ENCODE data around the gene MYO7B. TPM values are rescaled to one million over a fixed set of nuclear protein-coding genes. Genes with fewer than 3 reads are reported as not detected.
A peak's percentile ranks its signal among the peaks of the same experiment; 100 is the strongest.

MYO7B gene
- total RNA-seq, 1 donor from 2014 or later: 5.2 TPM

DNA sequence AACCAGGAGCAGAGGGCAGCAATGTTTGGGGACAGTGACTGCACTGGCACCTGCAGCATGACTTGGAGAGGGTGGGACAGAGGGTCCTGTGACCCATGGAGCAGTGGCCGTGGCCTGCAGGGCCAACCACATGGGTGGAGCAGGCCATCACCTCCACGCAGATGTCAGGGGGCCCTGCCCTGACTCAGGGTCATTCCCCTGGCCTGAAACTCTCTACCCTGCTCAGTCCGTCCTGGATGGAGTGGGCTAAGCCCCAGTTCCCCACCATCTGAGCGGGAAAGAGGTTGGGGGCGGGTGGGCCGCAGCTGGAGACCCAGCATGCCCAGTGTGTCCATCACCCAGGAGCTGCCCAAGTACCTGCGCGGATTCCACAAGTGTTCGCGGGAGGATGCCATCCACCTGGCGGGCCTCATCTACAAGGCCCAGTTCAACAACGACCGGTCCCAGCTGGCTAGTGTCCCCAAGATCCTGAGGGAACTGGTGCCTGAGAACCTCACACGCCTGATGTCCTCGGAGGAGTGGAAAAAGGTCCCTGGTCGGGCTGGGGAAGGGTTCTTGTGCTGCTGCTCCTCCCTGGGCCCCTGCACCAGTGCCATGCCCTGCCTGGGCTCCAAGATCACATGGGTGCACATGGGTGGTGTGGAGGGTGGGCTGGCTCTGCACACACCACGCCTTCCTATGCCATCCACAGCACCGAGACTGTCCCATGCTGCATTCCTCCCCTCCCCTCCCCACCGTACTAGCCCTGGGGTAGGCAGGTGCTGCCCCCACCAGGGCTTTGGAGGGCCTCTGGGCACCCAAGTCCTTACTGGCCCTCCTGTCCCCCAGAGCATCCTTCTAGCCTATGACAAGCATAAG is 100.1 kb downstream of the MYO7B start:
- Histone ChIP-seq H3K36me3 (peaks cover 7% of the 10 kb centered on the region), H3K27ac (peak overlapping the region; percentile 31), H3K4me3 (no peak overlapping the region), H3K9me3 (no peaks in the 10 kb centered on the region), H3K27me3 (ENCODE audit: low read depth) (no peaks in the 10 kb centered on the region), H3K4me1 (peaks cover 69% of the 10 kb centered on the region)
- TF ChIP-seq, protein P1, sequence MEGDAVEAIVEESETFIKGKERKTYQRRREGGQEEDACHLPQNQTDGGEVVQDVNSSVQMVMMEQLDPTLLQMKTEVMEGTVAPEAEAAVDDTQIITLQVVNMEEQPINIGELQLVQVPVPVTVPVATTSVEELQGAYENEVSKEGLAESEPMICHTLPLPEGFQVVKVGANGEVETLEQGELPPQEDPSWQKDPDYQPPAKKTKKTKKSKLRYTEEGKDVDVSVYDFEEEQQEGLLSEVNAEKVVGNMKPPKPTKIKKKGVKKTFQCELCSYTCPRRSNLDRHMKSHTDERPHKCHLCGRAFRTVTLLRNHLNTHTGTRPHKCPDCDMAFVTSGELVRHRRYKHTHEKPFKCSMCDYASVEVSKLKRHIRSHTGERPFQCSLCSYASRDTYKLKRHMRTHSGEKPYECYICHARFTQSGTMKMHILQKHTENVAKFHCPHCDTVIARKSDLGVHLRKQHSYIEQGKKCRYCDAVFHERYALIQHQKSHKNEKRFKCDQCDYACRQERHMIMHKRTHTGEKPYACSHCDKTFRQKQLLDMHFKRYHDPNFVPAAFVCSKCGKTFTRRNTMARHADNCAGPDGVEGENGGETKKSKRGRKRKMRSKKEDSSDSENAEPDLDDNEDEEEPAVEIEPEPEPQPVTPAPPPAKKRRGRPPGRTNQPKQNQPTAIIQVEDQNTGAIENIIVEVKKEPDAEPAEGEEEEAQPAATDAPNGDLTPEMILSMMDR (IDR thresholded peaks at IDR 0.05): no peak
- intact Hi-C loops (cut with DNase I): no loop called here
- ATAC-seq (no peak), DNase-seq (no peak)

DNA sequence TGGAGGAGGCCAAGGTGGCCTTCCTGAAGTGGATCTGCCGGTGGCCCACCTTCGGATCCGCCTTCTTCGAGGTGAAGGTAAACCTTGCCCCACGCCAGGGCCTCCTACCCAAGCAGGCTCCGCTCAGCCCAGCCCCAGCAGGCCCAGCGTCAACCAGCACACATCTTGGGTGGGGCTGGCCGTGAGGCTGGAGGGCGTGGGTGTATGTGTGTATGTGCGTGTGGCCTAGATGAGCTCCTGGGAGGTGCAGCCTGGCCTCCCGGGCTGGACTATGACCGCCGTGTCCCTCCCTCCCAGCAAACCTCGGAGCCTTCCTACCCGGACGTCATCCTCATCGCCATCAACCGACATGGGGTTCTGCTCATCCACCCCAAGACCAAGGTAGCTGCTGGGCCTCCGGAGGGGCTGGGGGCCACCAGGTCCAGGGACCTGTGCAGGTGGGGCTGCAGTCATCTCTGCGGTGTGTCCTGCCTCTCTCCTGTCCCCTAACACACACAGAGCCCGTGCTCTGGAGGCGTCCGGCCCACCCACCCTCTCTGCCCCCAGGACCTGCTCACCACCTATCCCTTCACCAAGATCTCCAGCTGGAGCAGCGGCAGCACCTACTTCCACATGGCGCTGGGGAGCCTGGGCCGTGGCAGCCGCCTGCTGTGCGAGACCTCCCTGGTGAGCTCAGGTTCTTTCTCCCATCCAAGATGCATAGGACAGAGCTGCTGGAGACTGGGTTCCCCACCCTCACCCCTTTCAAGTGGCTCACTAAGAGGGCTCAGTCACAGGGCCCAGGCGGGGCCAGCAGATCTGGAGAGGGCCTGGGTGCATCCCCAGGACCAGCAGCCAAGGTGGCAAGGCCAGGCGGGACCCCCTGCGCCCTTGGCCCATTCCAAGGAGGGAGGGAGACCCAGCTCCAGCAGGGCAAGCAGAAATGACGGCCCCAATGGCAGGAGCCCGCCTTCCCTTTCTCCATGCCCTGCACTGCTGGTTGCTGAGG is 101.1 kb downstream of the MYO7B start:
- no peaks in the 10 kb centered on the region for H3K27me3 ChIP-seq (ENCODE audit: low read depth)
- intact Hi-C loops (cut with DNase I): no loop called here
- no peak for ATAC-seq

GRCh38 chr2:127637236-127637630 is 101.8 kb downstream of the MYO7B start:
- peaks cover 12% of the 10 kb centered on the region for H3K36me3 ChIP-seq
- H3K27me3 ChIP-seq (ENCODE audit: low read depth): no peaks in the 10 kb centered on the region
- intact Hi-C loops (cut with DNase I): no loop called here
- H3K4me1 ChIP-seq: peaks cover 69% of the 10 kb centered on the region
- H3K27ac ChIP-seq: peak overlapping the region; percentile 83
- TF ChIP-seq, protein P1 (IDR thresholded peaks at IDR 0.05): no peak
- no peaks in the 10 kb centered on the region for H3K9me3 ChIP-seq
- no peak overlapping the region for H3K4me3 ChIP-seq
- DNase-seq (no peak), ATAC-seq (no peak)

More for the DNA sequence above, 101.1 kb downstream of the MYO7B start:
- TF ChIP-seq, protein P1 (IDR thresholded peaks at IDR 0.05): no peak
- Histone ChIP-seq H3K9me3 (no peaks in the 10 kb centered on the region), H3K4me1 (peaks cover 69% of the 10 kb centered on the region), H3K36me3 (peaks cover 12% of the 10 kb centered on the region), H3K27ac (peak overlapping the region; percentile 83), H3K4me3 (no peak overlapping the region)
- DNase-seq: no peak

DNA sequence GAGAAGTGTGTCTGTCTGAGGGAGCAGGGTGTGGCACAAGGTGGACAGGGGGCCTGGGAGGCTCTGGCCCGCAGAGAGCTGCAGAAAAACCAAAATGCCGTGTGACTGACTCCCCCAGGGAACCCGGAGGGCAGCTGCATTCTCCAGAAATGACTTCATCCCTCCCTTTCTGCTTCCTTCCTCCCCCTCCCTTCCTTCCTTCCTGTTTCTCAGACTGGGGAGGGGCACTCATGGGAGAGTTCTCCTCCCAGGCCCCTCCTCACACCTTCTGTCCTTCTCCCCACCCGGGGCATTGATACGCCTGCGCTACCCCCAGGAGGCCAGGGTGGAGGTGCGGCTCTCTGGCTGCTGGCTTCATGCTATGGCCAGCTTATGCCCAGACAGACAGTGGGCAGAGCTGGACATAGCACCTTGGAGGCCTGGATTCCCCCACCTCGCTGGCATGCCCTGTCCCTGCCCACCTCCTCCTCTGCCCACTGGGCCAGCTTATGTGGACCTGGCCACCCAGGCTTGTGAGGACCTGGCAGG is 102.3 kb downstream of the MYO7B start:
- TF ChIP-seq, protein P1 (IDR thresholded peaks at IDR 0.05): no peak
- intact Hi-C loops (cut with DNase I): no loop called here

More for the DNA sequence above, 102.3 kb downstream of the MYO7B start:
- DNase-seq: no peak
- peak; percentile 29 to 30 for ATAC-seq
- no peaks in the 10 kb centered on the region for H3K9me3 ChIP-seq
- peaks cover 12% of the 10 kb centered on the region for H3K36me3 ChIP-seq
- H3K4me1 ChIP-seq: peaks cover 68% of the 10 kb centered on the region
- no peak overlapping the region for H3K4me3 ChIP-seq
- no peaks in the 10 kb centered on the region for H3K27me3 ChIP-seq (ENCODE audit: low read depth)
- peak overlapping the region; percentile 83 for H3K27ac ChIP-seq
